Body of pancreas (tissue), 4 donors: ENCODE measurements around the gene TNS3. TPM values are rescaled to one million over a fixed set of nuclear protein-coding genes. Genes with fewer than 3 reads are reported as not detected.

ENCODE experiments used
- ATAC-seq: fragments of 150-250 bp; one replicate; pipeline ENCODE4 v1.9.1; 2016
- DNase-seq, 4 donors: peaks; one replicate each; pipeline ENCODE4 v3.0.0-alpha.2; 2019
- H3K27ac ChIP-seq, 4 donors: fragments of 200-600 bp; sonication (generic); 1 replicate in 3 of 4; 2 replicates in 1 of 4; pipeline versions ENCODE4 v1.5.1 to v1.6.1; 2016 to 2019; ENCODE audit warnings: mild to moderate bottlenecking in 1 of 4, mixed read lengths in 1 of 4, moderate library complexity in 1 of 4
- H3K27me3 ChIP-seq, 2 donors: fragments of 200-600 bp; sonication (generic); one replicate each; pipeline ENCODE4 v1.6.0; 2016; ENCODE audit warnings: mild to moderate bottlenecking in 1 of 2
- H3K36me3 ChIP-seq, 2 donors: fragments of 200-600 bp; sonication (generic); replicated peaks in 1 of 2; 2 replicates each; pipeline ENCODE4 v1.5.1; 2016; ENCODE audit warnings: low read depth in 2 of 2; ENCODE audit not compliant: insufficient read depth in 1 of 2
- H3K4me1 ChIP-seq: fragments of 200-600 bp; sonication (generic); one replicate; pipeline ENCODE4 v1.6.0; 2016
- H3K4me3 ChIP-seq, 2 donors: fragments of 200-600 bp; sonication (generic); 1 replicate in 1 of 2; 2 replicates in 1 of 2; pipeline ENCODE4 v1.5.1; 2016 to 2019
- H3K9me3 ChIP-seq, 3 donors: fragments of 200-600 bp; sonication (generic); 1 replicate in 2 of 3; 2 replicates in 1 of 3; pipeline ENCODE4 v1.5.1; 2016
- POLR2A ChIP-seq, 3 donors: fragments of 450-650 bp; IDR thresholded peaks; one replicate each; pipeline ENCODE4 v1.6.1; 2016; ENCODE audit warnings: antibody characterized with exemption in 3 of 3, mild to moderate bottlenecking in 2 of 3
- WGBS, 2 donors: methylation state at CpG; one replicate each; pipeline ENCODE4 v1.1.5; 2017; 5-methylcytosine and 5-hydroxymethylcytosine counted together
- intact Hi-C: fragments of 100-400 bp; cut with DNase I; formaldehyde crosslinking; loops from one replicate; pipeline ENCODE4 v1.15.1; 2023
- total RNA-seq, 2 donors: library from RNA; depleted of rRNA; stranded (reverse); fragments of >200 nt; gene quantifications; one replicate each; pipeline ENCODE4 v1.1.0, GENCODE V29; 2016
- TF ChIP-seq, protein P1 (sequence below), 7 experiments: fragments of 450-650 bp in 4 of 7; fragments of 200-600 bp in 3 of 7; sonication (generic) in 3 of 7; IDR thresholded peaks; one replicate each; pipeline ENCODE4 v1.5.1; 2016 to 2019; ENCODE audit warnings: antibody characterized with exemption in 7 of 7

The TNS3 gene
- total RNA-seq, 2 donors from 2014 or later, result 100 to 265 TPM

DNA sequence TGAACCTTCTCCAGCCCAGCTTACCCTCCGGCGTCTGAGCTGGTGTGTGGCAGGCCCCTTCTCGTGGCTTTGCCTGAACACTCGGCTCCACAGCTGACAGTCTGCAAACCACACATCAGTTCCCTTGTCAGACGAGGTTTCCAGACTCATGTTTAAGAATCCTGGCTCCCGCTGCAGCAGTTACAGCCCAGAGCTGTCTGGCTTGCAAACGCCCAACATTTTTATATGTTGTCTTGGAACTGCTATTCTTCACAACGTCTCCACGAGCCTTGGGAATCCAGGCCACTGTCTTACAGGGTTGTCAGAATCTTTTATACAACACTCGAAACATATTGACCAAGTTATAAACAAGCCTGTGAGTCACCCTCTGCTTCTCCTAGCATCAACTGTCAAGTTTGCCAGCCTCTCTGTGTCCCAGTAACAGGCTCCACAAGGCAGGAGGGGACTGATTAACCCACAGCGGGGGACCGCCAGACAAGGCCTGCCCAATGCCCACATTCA lies 68.1 kb downstream of the TNS3 start:
- peak in 2 of 4 donors; percentile 36 to 50 for DNase-seq
- intact Hi-C loops, result no loop called here
- 42 to 54% methylated on average over 12 of the region's 12 CpGs for WGBS, 2 donors
- no peak overlapping the region for H3K4me3 ChIP-seq
- no peaks in the 10 kb centered on the region for H3K36me3 ChIP-seq
- TF ChIP-seq, protein P1, sequence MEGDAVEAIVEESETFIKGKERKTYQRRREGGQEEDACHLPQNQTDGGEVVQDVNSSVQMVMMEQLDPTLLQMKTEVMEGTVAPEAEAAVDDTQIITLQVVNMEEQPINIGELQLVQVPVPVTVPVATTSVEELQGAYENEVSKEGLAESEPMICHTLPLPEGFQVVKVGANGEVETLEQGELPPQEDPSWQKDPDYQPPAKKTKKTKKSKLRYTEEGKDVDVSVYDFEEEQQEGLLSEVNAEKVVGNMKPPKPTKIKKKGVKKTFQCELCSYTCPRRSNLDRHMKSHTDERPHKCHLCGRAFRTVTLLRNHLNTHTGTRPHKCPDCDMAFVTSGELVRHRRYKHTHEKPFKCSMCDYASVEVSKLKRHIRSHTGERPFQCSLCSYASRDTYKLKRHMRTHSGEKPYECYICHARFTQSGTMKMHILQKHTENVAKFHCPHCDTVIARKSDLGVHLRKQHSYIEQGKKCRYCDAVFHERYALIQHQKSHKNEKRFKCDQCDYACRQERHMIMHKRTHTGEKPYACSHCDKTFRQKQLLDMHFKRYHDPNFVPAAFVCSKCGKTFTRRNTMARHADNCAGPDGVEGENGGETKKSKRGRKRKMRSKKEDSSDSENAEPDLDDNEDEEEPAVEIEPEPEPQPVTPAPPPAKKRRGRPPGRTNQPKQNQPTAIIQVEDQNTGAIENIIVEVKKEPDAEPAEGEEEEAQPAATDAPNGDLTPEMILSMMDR (IDR thresholded peaks at IDR 0.05), result no peak
- TF ChIP-seq POLR2A (IDR thresholded peaks at IDR 0.05), result no peak
- peak; percentile 39 for ATAC-seq
- no peaks in the 10 kb centered on the region for H3K9me3 ChIP-seq
- H3K27ac ChIP-seq, result peak overlapping the region in 3 of 4 donors; percentile 9 to 52 (median 26)
- no peaks in the 10 kb centered on the region for H3K27me3 ChIP-seq
- peaks cover 48% of the 10 kb centered on the region for H3K4me1 ChIP-seq

DNA sequence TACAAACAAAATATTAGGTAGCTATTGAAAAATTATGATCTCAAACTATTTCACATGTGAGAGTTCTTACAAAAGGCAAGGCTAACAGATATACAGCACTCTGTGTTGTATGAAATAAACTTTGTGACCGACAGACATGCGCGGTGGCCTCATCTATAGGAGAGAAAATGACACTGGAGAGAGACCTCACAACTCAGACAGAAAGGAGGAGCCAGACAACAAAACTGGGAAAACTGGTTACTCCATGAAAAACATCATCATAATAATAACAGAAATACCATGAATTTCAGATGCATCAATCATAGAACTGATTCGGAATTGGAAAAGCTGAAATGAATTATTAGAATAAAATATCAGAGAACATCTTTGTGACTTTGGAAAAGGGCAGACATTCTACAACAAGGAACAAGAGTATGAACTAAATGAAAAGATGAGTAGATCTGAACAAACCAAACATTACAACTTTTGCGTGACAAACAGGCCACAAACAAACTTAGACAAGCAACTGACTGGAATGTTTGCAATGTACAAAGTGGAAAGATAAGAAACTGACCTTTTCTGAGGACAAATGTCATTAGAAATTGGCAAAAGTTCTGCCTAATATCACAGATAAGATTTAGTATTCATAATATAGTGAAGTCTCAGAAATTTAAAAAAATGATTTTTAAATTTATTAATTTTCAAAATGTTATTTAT lies 69.3 kb downstream of the TNS3 start:
- WGBS, 2 donors, result 51 to 54% methylated on average over 5 of the region's 5 CpGs
- Histone ChIP-seq H3K4me1 (peaks cover 47% of the 10 kb centered on the region), H3K27ac (peak overlapping the region in 1 of 4 donors; percentile 52), H3K9me3 (no peaks in the 10 kb centered on the region), H3K4me3 (no peak overlapping the region), H3K36me3 (no peaks in the 10 kb centered on the region), H3K27me3 (no peaks in the 10 kb centered on the region)
- DNase-seq (no peak), ATAC-seq (no peak)
- intact Hi-C loops, result no loop called here
- TF ChIP-seq POLR2A (IDR thresholded peaks at IDR 0.05), result no peak
- TF ChIP-seq, protein P1 (IDR thresholded peaks at IDR 0.05), result no peak

DNA sequence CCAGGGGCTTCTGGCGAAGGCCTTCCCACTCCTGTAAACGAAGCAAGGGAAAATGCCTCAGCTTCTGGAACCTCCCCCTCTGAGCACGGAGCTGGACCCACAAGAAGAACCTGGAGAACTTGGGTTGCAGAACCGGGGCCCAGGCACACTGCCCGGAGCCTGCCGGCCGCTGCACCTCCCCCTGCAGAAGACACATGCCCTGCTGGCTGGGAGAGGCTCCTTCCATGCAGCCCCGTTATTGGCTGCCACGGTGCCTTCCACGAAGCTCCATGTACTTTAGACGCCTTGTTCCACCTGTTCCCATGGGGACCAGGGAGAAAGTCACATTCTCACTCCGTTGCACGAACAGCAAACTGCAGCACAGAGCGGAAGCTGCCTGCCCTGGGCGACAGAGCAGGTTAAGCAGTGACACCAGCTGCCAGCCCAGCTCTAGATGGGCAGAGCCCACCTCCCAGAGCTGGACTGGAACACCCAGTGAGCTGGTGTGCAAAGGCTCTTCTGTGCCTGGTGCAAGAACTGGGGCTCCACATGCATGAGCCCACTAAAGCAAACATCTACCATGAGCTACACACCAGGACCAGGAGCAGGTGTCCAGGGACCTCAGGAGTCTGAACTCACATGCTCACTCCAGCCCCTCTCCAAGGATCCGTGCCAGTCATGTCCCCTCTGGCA lies 70.1 kb downstream of the TNS3 start:
- WGBS, 2 donors, result 51 to 64% methylated on average over 13 to 16 of the region's 16 CpGs
- ATAC-seq, result peak; percentile 54
- no peak overlapping the region for H3K4me3 ChIP-seq
- no peaks in the 10 kb centered on the region for H3K9me3 ChIP-seq
- intact Hi-C loops, result no loop called here
- peaks cover 47% of the 10 kb centered on the region for H3K4me1 ChIP-seq
- no peak for TF ChIP-seq POLR2A (IDR thresholded peaks at IDR 0.05)
- TF ChIP-seq, protein P1 (IDR thresholded peaks at IDR 0.05), result no peak
- H3K27ac ChIP-seq, result peak overlapping the region in 2 of 4 donors; percentile 39 to 52
- peak in 3 of 4 donors; percentile 38 to 47 (median 41) for DNase-seq
- no peaks in the 10 kb centered on the region for H3K27me3 ChIP-seq
- H3K36me3 ChIP-seq, result no peaks in the 10 kb centered on the region

DNA sequence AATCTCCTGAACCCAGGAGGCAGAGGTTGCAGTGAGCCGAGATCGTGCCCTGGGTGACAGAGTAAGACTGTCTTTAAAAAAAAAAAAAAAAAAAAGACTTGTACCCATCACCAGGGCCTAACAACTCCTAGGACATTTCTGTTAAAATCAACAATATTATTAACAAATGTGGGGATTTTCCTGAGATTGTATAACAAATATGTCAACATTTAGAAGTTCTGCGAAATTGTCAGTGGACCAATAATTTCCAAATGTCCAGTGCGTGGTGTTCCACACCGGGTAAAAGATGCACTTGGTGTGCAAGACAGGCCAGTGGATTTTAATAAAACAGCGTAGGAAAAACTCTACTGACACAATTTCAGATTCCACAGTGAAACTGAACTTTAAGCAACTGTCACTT lies 71.1 kb downstream of the TNS3 start:
- Histone ChIP-seq H3K36me3 (no peaks in the 10 kb centered on the region), H3K4me3 (no peak overlapping the region), H3K27me3 (no peaks in the 10 kb centered on the region), H3K27ac (no peak overlapping the region), H3K9me3 (no peaks in the 10 kb centered on the region), H3K4me1 (peaks cover 48% of the 10 kb centered on the region)
- DNase-seq (no peak), ATAC-seq (no peak)
- WGBS, 2 donors, result 94 to 95% methylated on average over 6 of the region's 6 CpGs
- intact Hi-C loops, result no loop called here
- TF ChIP-seq, protein P1 (IDR thresholded peaks at IDR 0.05), result no peak
- no peak for TF ChIP-seq POLR2A (IDR thresholded peaks at IDR 0.05)
